GM18526 (cell line): ENCODE data around the gene LHX8.

Source experiments
- POLR2A ChIP-seq: IDR thresholded peaks from 3 replicates; pipeline ENCODE4 v1.6.1; 2011; ENCODE audit not compliant: insufficient read length; ENCODE audit errors: extremely low read depth

The LHX8 gene

GRCh38 chr1:75130865-75131564 is 3.2 kb upstream of the LHX8 start:
- no peak for TF ChIP-seq POLR2A

DNA sequence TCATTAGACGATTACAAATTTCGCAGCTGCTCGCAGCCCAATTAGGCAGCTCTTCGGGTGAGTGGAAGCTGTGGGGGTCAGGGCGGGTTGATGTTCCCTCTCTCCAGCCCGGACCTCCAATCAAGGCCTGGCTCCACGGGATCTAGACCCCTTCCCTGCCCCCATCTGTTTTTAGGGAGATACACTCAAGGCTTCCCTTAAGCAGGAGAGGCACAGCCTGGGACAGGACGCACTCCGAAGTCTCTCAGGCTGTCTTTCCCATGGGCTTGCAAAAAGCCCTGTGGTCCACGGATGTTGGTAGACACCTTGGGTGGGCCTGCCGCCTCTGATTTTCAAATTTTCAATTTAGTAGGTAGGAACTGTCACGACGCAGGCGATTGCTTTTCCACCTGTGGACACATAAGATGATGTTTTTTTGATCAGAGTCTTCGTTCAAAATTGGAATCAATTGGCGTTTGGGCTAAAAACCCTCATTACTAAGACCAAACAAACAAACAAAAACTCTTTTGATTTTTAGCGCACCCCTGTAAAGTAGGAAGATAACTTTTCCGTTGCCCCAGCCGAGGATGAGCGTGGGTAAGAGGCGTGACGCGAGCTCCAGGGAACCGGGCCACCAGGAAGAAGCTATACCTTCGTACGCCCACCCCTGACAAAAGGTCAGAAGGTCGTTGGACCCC is 2.5 kb upstream of the LHX8 start:
- TF ChIP-seq POLR2A: no peak

GRCh38 chr1:75132242-75132811 is 1.9 kb upstream of the LHX8 start:
- no peak for TF ChIP-seq POLR2A

DNA sequence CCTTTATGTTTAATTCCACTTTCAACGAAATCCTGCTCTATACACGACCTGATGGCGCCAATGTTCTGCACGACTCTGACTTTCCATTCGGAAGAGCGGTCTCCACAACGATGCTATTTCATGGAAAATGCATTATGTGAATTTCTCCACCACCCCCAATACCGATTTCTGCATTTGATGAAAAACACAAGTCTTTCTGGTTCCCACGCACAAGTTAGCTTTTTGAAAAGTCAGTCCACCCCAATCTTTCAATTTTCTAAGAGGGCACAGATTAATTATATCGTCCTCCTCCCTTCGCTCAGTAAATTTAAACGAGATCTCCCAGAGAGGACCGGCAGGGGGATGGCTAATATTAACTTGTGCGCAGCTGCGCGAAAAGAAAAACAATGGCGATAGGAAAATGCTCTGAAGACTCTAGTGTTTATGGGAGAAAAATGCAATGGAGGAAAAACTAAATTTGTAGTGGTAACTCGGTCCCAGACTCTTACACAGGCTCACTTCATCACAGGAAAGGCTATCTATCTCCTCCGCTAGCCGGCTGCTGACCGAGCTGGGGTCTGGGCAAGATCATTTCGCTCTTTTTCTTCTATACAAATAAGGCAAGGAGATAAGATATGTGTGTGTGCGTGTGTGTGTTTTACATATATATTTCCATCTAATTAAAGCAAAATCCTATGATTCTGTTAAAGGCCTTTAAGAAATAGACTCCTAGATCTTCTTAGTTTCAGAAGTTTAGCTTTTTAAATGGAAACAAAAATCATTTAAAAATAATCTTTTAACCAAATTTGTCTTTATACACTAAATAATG is 1.2 kb upstream of the LHX8 start:
- TF ChIP-seq POLR2A: no peak

- no peak for TF ChIP-seq POLR2A
Measured at GRCh38 chr1:75134647-75135572, 722 bp downstream of the LHX8 start.

GRCh38 chr1:75135573-75136194 is 1.5 kb downstream of the LHX8 start:
- TF ChIP-seq POLR2A: no peak

GRCh38 chr1:75136195-75136815 is 2.1 kb downstream of the LHX8 start:
- TF ChIP-seq POLR2A: no peak

- TF ChIP-seq POLR2A: no peak
Measured at GRCh38 chr1:75136921-75137641, 2.9 kb downstream of the LHX8 start.

- TF ChIP-seq POLR2A: no peak
Measured at GRCh38 chr1:75152092-75152491, 17.9 kb downstream of the LHX8 start.

DNA sequence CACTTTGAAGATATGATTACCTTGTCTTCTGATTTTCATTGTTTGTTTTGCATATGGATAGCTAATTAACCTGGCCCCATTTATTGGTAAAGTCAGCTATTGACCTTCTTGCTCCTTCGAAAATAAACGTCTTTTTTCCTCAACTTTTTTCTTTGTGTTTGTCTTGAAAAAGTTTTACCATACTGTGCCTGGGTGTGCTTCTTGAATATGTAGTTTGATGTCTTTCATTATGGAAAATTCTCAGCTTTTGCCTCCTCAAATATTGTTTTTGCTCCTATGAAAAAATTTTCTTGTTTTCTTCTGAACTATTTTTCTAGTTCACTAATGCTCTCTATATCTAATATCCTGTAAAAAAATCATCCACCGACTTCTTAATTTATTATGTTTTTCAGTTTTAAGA is 25.0 kb downstream of the LHX8 start:
- TF ChIP-seq POLR2A: no peak

DNA sequence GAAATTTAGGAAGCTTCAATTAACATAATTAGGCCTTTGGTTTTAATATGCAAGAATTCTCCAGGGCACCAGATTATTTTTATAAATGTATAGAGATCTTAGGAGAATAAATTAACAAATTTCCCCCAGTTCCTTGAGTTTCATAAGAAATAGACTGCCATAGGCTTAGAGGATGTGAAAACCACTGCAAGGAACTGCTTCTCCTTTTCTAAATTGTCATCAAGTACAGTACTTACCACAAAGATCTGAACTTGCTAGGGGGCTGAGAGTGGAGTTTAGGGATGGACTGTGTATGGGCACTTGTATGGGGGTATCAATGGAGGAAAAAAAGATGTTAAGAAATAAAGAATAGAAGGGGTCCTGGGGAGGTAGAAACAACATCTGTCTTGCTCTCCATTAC is 31.1 kb downstream of the LHX8 start:
- TF ChIP-seq POLR2A: no peak

GRCh38 chr1:75166821-75167220 is 32.6 kb downstream of the LHX8 start:
- no peak for TF ChIP-seq POLR2A

- TF ChIP-seq POLR2A: no peak
Measured at GRCh38 chr1:75170011-75170410, 35.8 kb downstream of the LHX8 start.

DNA sequence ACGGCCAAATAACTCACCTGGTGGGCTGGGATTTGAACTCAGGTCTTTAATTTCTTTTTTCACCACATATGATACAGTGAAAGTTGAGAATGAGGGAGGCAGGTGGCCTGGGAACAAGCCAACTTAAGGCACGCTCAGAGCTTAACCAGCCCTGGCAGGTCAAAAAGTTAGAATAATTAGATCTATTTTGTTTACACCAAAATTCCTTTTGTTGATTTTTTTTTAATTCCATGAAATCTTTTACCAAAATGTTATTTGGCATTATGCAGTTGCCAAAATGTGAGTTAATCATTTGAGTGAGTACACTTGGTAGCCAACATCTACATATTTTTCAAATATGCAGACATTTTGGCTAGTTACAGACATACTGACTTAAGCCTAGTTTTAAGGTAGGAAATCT is 36.8 kb downstream of the LHX8 start:
- TF ChIP-seq POLR2A: no peak

DNA sequence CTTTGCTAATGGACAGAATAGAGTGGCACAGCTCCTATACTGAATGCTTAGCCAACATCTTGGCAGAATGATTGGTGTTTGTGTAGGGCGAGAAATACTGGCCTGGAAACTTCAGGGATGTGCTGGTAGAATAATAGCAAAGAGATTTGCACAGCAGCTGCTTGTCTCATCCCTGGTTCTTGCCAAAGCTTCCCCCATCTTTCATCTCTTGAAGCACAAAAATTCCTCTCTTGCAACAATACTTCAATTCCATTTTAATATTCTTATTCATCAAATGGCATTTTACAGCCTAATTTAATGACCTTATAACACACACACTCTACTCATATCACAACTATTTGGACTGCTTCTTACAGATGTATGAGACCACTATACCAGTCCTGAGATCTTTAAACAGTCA is 37.7 kb downstream of the LHX8 start:
- no peak for TF ChIP-seq POLR2A
